SK-N-SH (cell line): ENCODE data around the gene SLC45A1. TPM values are rescaled to one million over a fixed set of nuclear protein-coding genes. Genes with fewer than 3 reads are reported as not detected.

ENCODE experiments used
- CTCF ChIA-PET: fragments of 300-600, 350-600 bp; formaldehyde crosslinking; extraction: SDS; loops from one replicate; lab custom pipeline; 2021; lab: Yijun Ruan, JAX
- POLR2A ChIA-PET: fragments of 350-600 bp; sonication (Branson Sonifier 250); formaldehyde crosslinking; extraction: SDS; loops from one replicate; lab custom pipeline; 2020; ENCODE audit warnings: antibody characterized with exemption, inconsistent platforms; lab: Yijun Ruan, JAX
- DNase-seq: peaks from one replicate; pipeline ENCODE4 v3.0.0; 2012
- H2AFZ ChIP-seq: fragments of 200-600 bp; sonication (generic); 2 replicates; pipeline ENCODE4 v1.8.1; 2016; ENCODE audit warnings: antibody characterized with exemption, mild to moderate bottlenecking, low read depth
- H3F3A ChIP-seq: fragments of 200-600 bp; sonication (generic); replicated peaks from 2 replicates; pipeline ENCODE3; 2016; ENCODE audit warnings: antibody characterized with exemption, mild to moderate bottlenecking; ENCODE audit not compliant: insufficient read depth
- H3K27ac ChIP-seq, 2 experiments: fragments of 200-500 bp in 1 of 2; fragments of 200-600 bp in 1 of 2; sonication (Bioruptor generic) in 1 of 2; sonication (generic), shearing (Covaris generic) in 1 of 2; 2 replicates each; pipeline versions ENCODE4 v1.5.1 to v1.6.1; 2014 to 2016; ENCODE audit warnings: low read depth in 2 of 2, inconsistent platforms in 1 of 2, low read length in 1 of 2, mild to moderate bottlenecking in 1 of 2, mixed read lengths in 1 of 2
- H3K27me3 ChIP-seq: fragments of 200-600 bp; sonication (generic), shearing (Covaris generic); 2 replicates; pipeline ENCODE4 v1.6.1; 2016; ENCODE audit warnings: mixed run types; ENCODE audit not compliant: insufficient read depth
- H3K36me3 ChIP-seq, 2 experiments: fragments of 200-500 bp in 1 of 2; fragments of 200-600 bp in 1 of 2; sonication (Bioruptor generic) in 1 of 2; sonication (generic) in 1 of 2; replicated peaks in 1 of 2; 2 replicates each; pipeline versions ENCODE3 to v1.5.1; 2014 to 2016; ENCODE audit warnings: low read length in 1 of 2, mild to moderate bottlenecking in 1 of 2; ENCODE audit not compliant: insufficient read depth in 2 of 2, control insufficient read depth in 1 of 2
- H3K4me1 ChIP-seq, 2 experiments: fragments of 200-500 bp in 1 of 2; fragments of 200-600 bp in 1 of 2; sonication (Bioruptor generic) in 1 of 2; sonication (generic), shearing (Covaris generic) in 1 of 2; 2 replicates each; pipeline versions ENCODE4 v1.5.1 to v1.6.1; 2014 to 2016; ENCODE audit warnings: low read depth in 1 of 2, low read length in 1 of 2, mixed run types in 1 of 2; ENCODE audit not compliant: insufficient read depth in 2 of 2, control insufficient read depth in 1 of 2
- H3K4me2 ChIP-seq: fragments of 200-600 bp; sonication (generic), shearing (Covaris generic); 2 replicates; pipeline ENCODE4 v1.6.1; 2017; ENCODE audit warnings: mixed run types
- H3K4me3 ChIP-seq, 2 experiments: fragments of 200-500 bp in 1 of 2; fragments of 200-600 bp in 1 of 2; sonication (Bioruptor generic) in 1 of 2; sonication (generic), shearing (Covaris generic) in 1 of 2; 2 replicates each; pipeline versions ENCODE4 v1.5.1 to v1.8.1; 2014 to 2016; ENCODE audit warnings: low read depth in 2 of 2, inconsistent platforms in 1 of 2, low read length in 1 of 2, mild to moderate bottlenecking in 1 of 2, mixed read lengths in 1 of 2, moderate library complexity in 1 of 2
- H3K79me2 ChIP-seq: fragments of 200-600 bp; sonication (generic); 2 replicates; pipeline ENCODE4 v1.8.1; 2017; ENCODE audit warnings: mild to moderate bottlenecking; ENCODE audit not compliant: insufficient read depth
- H3K9ac ChIP-seq: fragments of 200-600 bp; sonication (generic); 2 replicates; pipeline ENCODE4 v1.6.1; 2017; ENCODE audit warnings: mixed run types
- H3K9me2 ChIP-seq: fragments of 200-600 bp; sonication (generic); 2 replicates; pipeline ENCODE4 v1.6.1; 2017; ENCODE audit warnings: mixed run types
- H3K9me3 ChIP-seq: fragments of 200-600 bp; sonication (generic); 2 replicates; pipeline ENCODE4 v1.6.1; 2017; ENCODE audit warnings: mixed run types, mild to moderate bottlenecking, moderate library complexity
- H4K20me1 ChIP-seq: fragments of 200-600 bp; sonication (generic); 2 replicates; pipeline ENCODE4 v1.6.1; 2017; ENCODE audit warnings: mild to moderate bottlenecking, mixed run types; ENCODE audit not compliant: insufficient read depth
- CTCF ChIP-seq: fragments of 200-600 bp; sonication (generic); IDR thresholded peaks from 2 replicates; pipeline ENCODE4 v1.6.1; 2017; ENCODE audit warnings: antibody characterized with exemption, mild to moderate bottlenecking, moderate library complexity
- FOXJ3 ChIP-seq: sonication (generic); formaldehyde crosslinking; IDR thresholded peaks from 2 replicates; pipeline ENCODE4 v1.5.1; 2020; ENCODE audit warnings: mild to moderate bottlenecking, missing genetic modification reagents
- GABPA ChIP-seq: IDR thresholded peaks from 2 replicates; pipeline ENCODE4 v1.4.0; 2012; ENCODE audit warnings: low read depth, mild to moderate bottlenecking
- MXI1 ChIP-seq: IDR thresholded peaks from 2 replicates; pipeline ENCODE4 v1.6.1; 2012; ENCODE audit warnings: mild to moderate bottlenecking, low read depth, low read length, improper control_type of control experiment
- NFIC ChIP-seq: IDR thresholded peaks from 2 replicates; pipeline ENCODE4 v1.4.0; 2012; ENCODE audit warnings: borderline replicate concordance
- PBX3 ChIP-seq: IDR thresholded peaks from 2 replicates; pipeline ENCODE4; 2012
- RCOR1 ChIP-seq: fragments of 150-350 bp; IDR thresholded peaks from 2 replicates; pipeline ENCODE4 v1.6.1; 2017; ENCODE audit warnings: antibody characterized with exemption, low read length
- SMC3 ChIP-seq: IDR thresholded peaks from 2 replicates; pipeline ENCODE4 v1.6.1; 2012; ENCODE audit warnings: low read depth, low read length, improper control_type of control experiment
- TAF1 ChIP-seq: IDR thresholded peaks from 2 replicates; pipeline ENCODE4 v1.6.1; 2012; ENCODE audit warnings: low read depth, mild to moderate bottlenecking, low read length, moderate library complexity, borderline replicate concordance
- ZBTB33 ChIP-seq: IDR thresholded peaks from 2 replicates; pipeline ENCODE4 v1.4.0; 2012; ENCODE audit warnings: low read depth, borderline replicate concordance
- WGBS: methylation state at CpG from one replicate; pipeline ENCODE4 v1.1.6; 2017; ENCODE audit warnings: low lambda C conversion rate; 5-methylcytosine and 5-hydroxymethylcytosine counted together
- polyA plus RNA-seq, 3 experiments: library from polyadenylated mRNA; depleted of rRNA; stranded (reverse); fragments of >200 nt; gene quantifications; 2 replicates each; pipeline ENCODE4 v1.2.3, GENCODE V29; 2012

The SLC45A1 gene
- polyA plus RNA-seq, 1 of the 3 experiments (the other 2 are of a cell fraction), result 2.5 TPM

DNA sequence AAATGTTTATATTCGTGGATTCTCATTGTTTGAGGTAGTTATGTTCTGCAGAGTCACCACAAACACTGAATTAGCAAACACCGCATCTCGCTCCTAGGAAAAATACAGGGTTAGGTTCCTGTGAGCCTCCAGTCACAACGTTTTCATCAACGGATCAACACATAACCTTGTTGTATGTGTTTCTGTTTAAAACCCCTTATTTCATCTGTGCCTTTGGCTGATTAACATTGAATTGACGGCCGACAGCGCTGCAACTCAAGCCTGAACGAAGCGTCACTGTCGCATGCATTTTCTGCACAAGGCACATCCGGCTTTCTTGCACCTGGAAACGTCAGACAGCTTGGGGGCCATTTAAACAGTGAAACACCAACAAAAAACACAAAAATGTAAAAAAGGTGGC lies 8.4 kb downstream of the SLC45A1 start:
- TF ChIP-seq RCOR1 (no peak), MXI1 (no peak), NFIC (no peak), ZBTB33 (no peak)
- TF ChIP-seq, all 33 proteins: peak for 0
- POLR2A ChIA-PET, result no interaction called here
- peaks cover 0 to 2% of the 10 kb centered on the region in 2 experiments for H3K36me3 ChIP-seq

GRCh38 chr1:8328271-8328670 lies 10.4 kb downstream of the SLC45A1 start:
- peaks cover 0 to 2% of the 10 kb centered on the region in 2 experiments for H3K36me3 ChIP-seq
- no peak overlapping the region for H3K4me3 ChIP-seq
- no peak overlapping the region for H3K4me2 ChIP-seq
- H3K9me3 ChIP-seq, result no peaks in the 10 kb centered on the region
- POLR2A ChIA-PET, result no interaction called here
- H4K20me1 ChIP-seq, result no peaks in the 10 kb centered on the region
- no peaks in the 10 kb centered on the region for H3K9me2 ChIP-seq
- H3K9ac ChIP-seq, result no peak overlapping the region
- WGBS, result 94% methylated on average over 17 of the region's 18 CpGs
- H3K27me3 ChIP-seq, result no peaks in the 10 kb centered on the region
- H3K4me1 ChIP-seq, result peaks cover 0 to 11% of the 10 kb centered on the region in 2 experiments; a peak in 1 of 4 replicates
- H2AFZ ChIP-seq, result no peak overlapping the region
- no peak for TF ChIP-seq CTCF
- TF ChIP-seq FOXJ3 (CRISPR knock-in tag), result no peak
- TF ChIP-seq TAF1, result no peak
- TF ChIP-seq SMC3, result no peak
- TF ChIP-seq PBX3, result no peak
- no peak for TF ChIP-seq GABPA
- no peaks in the 10 kb centered on the region for H3K79me2 ChIP-seq
- no peak overlapping the region for H3K27ac ChIP-seq
- no peaks in the 10 kb centered on the region for H3F3A ChIP-seq
- no peak for DNase-seq
- CTCF ChIA-PET, result interaction anchor here (1.5 to 2.6 kb wide), 4 partner anchors 21 to 353 kb away, joined by 3 to 8 read pairs (median 6); no protein-coding TSS in a partner anchor

More for the DNA sequence above, 8.4 kb downstream of the SLC45A1 start:
- no peaks in the 10 kb centered on the region for H3F3A ChIP-seq
- H4K20me1 ChIP-seq, result no peaks in the 10 kb centered on the region
- no peak overlapping the region for H2AFZ ChIP-seq
- DNase-seq, result no peak
- peaks cover 0 to 11% of the 10 kb centered on the region in 2 experiments; a peak in 1 of 4 replicates for H3K4me1 ChIP-seq
- H3K4me2 ChIP-seq, result no peak overlapping the region
- WGBS, result 92% methylated on average over 13 of the region's 13 CpGs
- no peak overlapping the region for H3K9ac ChIP-seq
- no peaks in the 10 kb centered on the region for H3K27me3 ChIP-seq
- no peak overlapping the region for H3K27ac ChIP-seq
- no peaks in the 10 kb centered on the region for H3K9me2 ChIP-seq
- CTCF ChIA-PET, result interaction anchor here (1.5 to 4.9 kb wide), 3 partner anchors 11 to 311 kb away, joined by 3 to 25 read pairs (median 8); no protein-coding TSS in a partner anchor
- H3K9me3 ChIP-seq, result no peaks in the 10 kb centered on the region
- H3K4me3 ChIP-seq, result no peak overlapping the region
- no peaks in the 10 kb centered on the region for H3K79me2 ChIP-seq
